Lung (tissue), 12 donors: ENCODE data around the gene ZBTB42. TPM values are rescaled to one million over a fixed set of nuclear protein-coding genes. Genes with fewer than 3 reads are reported as not detected.

Experiments
- ATAC-seq: fragments of 200-7000 bp; cut with Tn5 transposase; one replicate; pipeline ENCODE4 v1.9.1; 2020; ENCODE audit warnings: moderate number of reproducible peaks; ENCODE audit not compliant: insufficient read depth, low FRiP score
- DNase-seq, 3 donors: peaks; one replicate each; pipeline ENCODE4 v3.0.0-alpha.2; 2013 to 2017
- H3K27ac ChIP-seq, 2 donors: one replicate each; pipeline ENCODE4 v1.5.1; 2013; ENCODE audit warnings: mild to moderate bottlenecking in 2 of 2, moderate library complexity in 2 of 2, control low read depth in 1 of 2, inconsistent platforms in 1 of 2, low read depth in 1 of 2, low read length in 1 of 2
- H3K27me3 ChIP-seq, 3 donors: one replicate each; pipeline ENCODE4 v1.5.1; 2013; ENCODE audit warnings: low read length in 2 of 3; ENCODE audit not compliant: control insufficient read depth in 3 of 3, insufficient read depth in 3 of 3
- H3K36me3 ChIP-seq, 4 donors: one replicate each; pipeline ENCODE4 v1.5.1; 2013; ENCODE audit warnings: low read length in 4 of 4, mild to moderate bottlenecking in 1 of 4, moderate library complexity in 1 of 4; ENCODE audit not compliant: control insufficient read depth in 4 of 4, insufficient read depth in 4 of 4
- H3K4me1 ChIP-seq, 5 donors: one replicate each; pipeline ENCODE4 v1.5.1; 2013; ENCODE audit warnings: low read length in 5 of 5, mild to moderate bottlenecking in 2 of 5, moderate library complexity in 1 of 5; ENCODE audit not compliant: control insufficient read depth in 5 of 5, insufficient read depth in 5 of 5
- H3K4me3 ChIP-seq: one replicate; pipeline ENCODE4 v1.5.1; 2013; ENCODE audit warnings: mild to moderate bottlenecking, control low read depth, moderate library complexity
- H3K9ac ChIP-seq, 2 donors: one replicate each; pipeline ENCODE4 v1.5.1; 2013; ENCODE audit warnings: low read length in 2 of 2, control low read depth in 1 of 2; ENCODE audit not compliant: insufficient read depth in 1 of 2
- H3K9me3 ChIP-seq, 4 donors: one replicate each; pipeline ENCODE4 v1.5.1; 2013; ENCODE audit warnings: low read length in 3 of 4, mild to moderate bottlenecking in 1 of 4, moderate library complexity in 1 of 4; ENCODE audit not compliant: control insufficient read depth in 4 of 4, insufficient read depth in 3 of 4
- CTCF ChIP-seq: IDR thresholded peaks from 2 replicates; pipeline ENCODE4 v1.5.1; 2012; ENCODE audit warnings: mild to moderate bottlenecking; ENCODE audit errors: control extremely low read depth, extremely low read depth
- WGBS, 2 donors: extraction: QIAGEN DNeasy Blood & Tissue Kit; methylation state at CpG; one replicate each; pipeline ENCODE4 v1.1.7; 2013; 5-methylcytosine and 5-hydroxymethylcytosine counted together
- polyA plus RNA-seq, 2 donors: library from polyadenylated mRNA; stranded (reverse); fragments of 200-250 nt; gene quantifications; one replicate each; pipeline ENCODE4 v1.2.1, GENCODE V29; 2013
- total RNA-seq, 2 donors: library from RNA; depleted of rRNA in 1 of 2; stranded (reverse); fragments of >200 nt in 1 of 2; gene quantifications; one replicate each; pipeline ENCODE4 v1.2.1, GENCODE V29; 2014 to 2021
- donor health status: control.
- donor health status: control.
- donor health status: Bipolar disorder and iron deficiency.
- donor health status: healthy.
- donor health status: DM: yes; HTN: yes; CAD: no.

Gene ZBTB42
- total and polyA plus RNA-seq, 4 donors: 10.2 to 18.6 (median 11.7) TPM

GRCh38 chr14:104782086-104782807 lies 18.7 kb upstream of the ZBTB42 start:
- peaks cover 0 to 58% (median 4%) of the 10 kb centered on the region in 4 donors for H3K36me3 ChIP-seq
- no peaks in the 10 kb centered on the region for H3K9me3 ChIP-seq
- no peak for TF ChIP-seq CTCF
- peaks cover 0 to 31% (median 20%) of the 10 kb centered on the region in 5 donors for H3K4me1 ChIP-seq
- ATAC-seq: no peak
- no peak overlapping the region for H3K4me3 ChIP-seq
- WGBS, 2 donors: 93% methylated on average over 21 to 28 of the region's 28 CpGs
- no peaks in the 10 kb centered on the region for H3K27me3 ChIP-seq
- DNase-seq: no peak
- no peak overlapping the region for H3K27ac ChIP-seq
- no peak overlapping the region for H3K9ac ChIP-seq

GRCh38 chr14:104782808-104783139 lies 18.1 kb upstream of the ZBTB42 start:
- Histone ChIP-seq H3K4me3 (no peak overlapping the region), H3K27me3 (no peaks in the 10 kb centered on the region), H3K4me1 (peaks cover 0 to 31% (median 24%) of the 10 kb centered on the region in 5 donors), H3K27ac (no peak overlapping the region), H3K9ac (no peak overlapping the region), H3K9me3 (no peaks in the 10 kb centered on the region), H3K36me3 (peaks cover 0 to 54% (median 1%) of the 10 kb centered on the region in 4 donors)
- DNase-seq: no peak
- TF ChIP-seq CTCF: no peak
- 80 to 87% methylated on average over 10 to 13 of the region's 13 CpGs for WGBS, 2 donors
- no peak for ATAC-seq

GRCh38 chr14:104783484-104784217 lies 17.2 kb upstream of the ZBTB42 start:
- DNase-seq (no peak), ATAC-seq (no peak)
- Histone ChIP-seq H3K4me3 (no peak overlapping the region), H3K9ac (no peak overlapping the region), H3K27me3 (no peaks in the 10 kb centered on the region), H3K9me3 (no peaks in the 10 kb centered on the region), H3K36me3 (peaks cover 0 to 55% (median 1%) of the 10 kb centered on the region in 4 donors), H3K27ac (no peak overlapping the region), H3K4me1 (peaks cover 0 to 33% (median 26%) of the 10 kb centered on the region in 5 donors)
- 93 to 95% methylated on average over 16 of the region's 16 CpGs for WGBS, 2 donors
- no peak for TF ChIP-seq CTCF
